ENCODE results near the gene COL1A1. TPM values are rescaled to one million over a fixed set of nuclear protein-coding genes. Genes with fewer than 3 reads are reported as not detected.

The COL1A1 gene
- total and polyA plus RNA-seq, 2 experiments from 2014 or later: 6,472 to 15,283 TPM

GRCh38 chr17:50168319-50168718 lies 33.1 kb downstream of the COL1A1 start:
- Histone ChIP-seq H4K20me1 (ENCODE audit: insufficient read depth) (no peaks in the 10 kb centered on the region), H2AFZ (no peak overlapping the region), H3F3A (ENCODE audit: insufficient read depth) (peaks cover 14% of the 10 kb centered on the region), H3K4me3 (no peak overlapping the region), H3K27me3 (replicated peaks; ENCODE audit: insufficient read depth) (no peaks in the 10 kb centered on the region), H3K9ac (no peak overlapping the region), H3K4me1 (ENCODE audit: insufficient read depth) (peaks cover 7% of the 10 kb centered on the region), H3K9me3 (ENCODE audit: low read depth) (no peaks in the 10 kb centered on the region), H3K27ac (no peak overlapping the region), H3K79me2 (ENCODE audit: insufficient read depth) (no peaks in the 10 kb centered on the region), H3K36me3 (ENCODE audit: low read depth) (no peaks in the 10 kb centered on the region), H3K9me2 (ENCODE audit: insufficient read depth) (no peaks in the 10 kb centered on the region), H3K4me2 (ENCODE audit: unreplicated experiment) (no peak overlapping the region)
- WGBS, 2 experiments (ENCODE audit: low coverage in 1 of 2, low lambda C conversion rate in 2 of 2, missing lambda C conversion rate in 2 of 2): 87 to 91% methylated on average over 13 of the region's 13 CpGs
- TF ChIP-seq EZH2phosphoT487 (IDR thresholded peaks at IDR 0.05; ENCODE audit: insufficient read depth, low read depth) (no peak), EZH2 (IDR thresholded peaks at IDR 0.05; ENCODE audit: insufficient read depth, poor library complexity, severe bottlenecking) (no peak)
- in situ Hi-C loops (cut with MboI): no loop called here
- DNase-seq: no peak

GRCh38 chr17:50167371-50167770 lies 34.1 kb downstream of the COL1A1 start:
- H3K4me1 ChIP-seq (ENCODE audit: insufficient read depth): no peaks in the 10 kb centered on the region
- no peak overlapping the region for H3K27ac ChIP-seq
- H3K9me3 ChIP-seq (ENCODE audit: low read depth): no peaks in the 10 kb centered on the region
- H3K4me2 ChIP-seq (ENCODE audit: unreplicated experiment): no peak overlapping the region
- in situ Hi-C loops (cut with MboI): no loop called here
- H3K36me3 ChIP-seq (ENCODE audit: low read depth): no peaks in the 10 kb centered on the region
- H3K27me3 ChIP-seq (replicated peaks; ENCODE audit: insufficient read depth): no peaks in the 10 kb centered on the region
- H3K9ac ChIP-seq: no peak overlapping the region
- 89 to 92% methylated on average over 13 to 17 of the region's 19 CpGs for WGBS, 2 experiments (ENCODE audit: low coverage in 1 of 2, low lambda C conversion rate in 2 of 2, missing lambda C conversion rate in 2 of 2)
- H3F3A ChIP-seq (ENCODE audit: insufficient read depth): peaks cover 6% of the 10 kb centered on the region; the same call in 1 of the 2 replicates
- no peak for DNase-seq
- H3K9me2 ChIP-seq (ENCODE audit: insufficient read depth): no peaks in the 10 kb centered on the region
- no peaks in the 10 kb centered on the region for H3K79me2 ChIP-seq (ENCODE audit: insufficient read depth)
- no peak overlapping the region for H2AFZ ChIP-seq
- H4K20me1 ChIP-seq (ENCODE audit: insufficient read depth): no peaks in the 10 kb centered on the region
- TF ChIP-seq EZH2phosphoT487 (IDR thresholded peaks at IDR 0.05; ENCODE audit: insufficient read depth, low read depth) (no peak), EZH2 (IDR thresholded peaks at IDR 0.05; ENCODE audit: insufficient read depth, poor library complexity, severe bottlenecking) (no peak)
- no peak overlapping the region for H3K4me3 ChIP-seq

- Histone ChIP-seq H3K4me2 (ENCODE audit: unreplicated experiment) (no peak overlapping the region), H3K27ac (no peak overlapping the region), H3K4me1 (ENCODE audit: insufficient read depth) (0 out of 2 replicates have a peak, but pooled peaks cover 2% of the 10 kb centered on the region), H3F3A (ENCODE audit: insufficient read depth) (peaks cover 6% of the 10 kb centered on the region; the same call in 1 of the 2 replicates), H3K9me3 (ENCODE audit: low read depth) (no peaks in the 10 kb centered on the region), H3K79me2 (ENCODE audit: insufficient read depth) (no peaks in the 10 kb centered on the region), H3K9me2 (ENCODE audit: insufficient read depth) (no peaks in the 10 kb centered on the region), H3K36me3 (ENCODE audit: low read depth) (no peaks in the 10 kb centered on the region), H3K27me3 (replicated peaks; ENCODE audit: insufficient read depth) (no peaks in the 10 kb centered on the region), H3K4me3 (no peak overlapping the region), H3K9ac (no peak overlapping the region), H2AFZ (no peak overlapping the region), H4K20me1 (ENCODE audit: insufficient read depth) (no peaks in the 10 kb centered on the region)
- 69 to 70% methylated on average over 3 to 7 of the region's 7 CpGs for WGBS, 2 experiments (ENCODE audit: low coverage in 1 of 2, low lambda C conversion rate in 2 of 2, missing lambda C conversion rate in 2 of 2)
- in situ Hi-C loops (cut with MboI): no loop called here
- no peak for TF ChIP-seq EZH2phosphoT487 (IDR thresholded peaks at IDR 0.05; ENCODE audit: insufficient read depth, low read depth)
- TF ChIP-seq EZH2 (IDR thresholded peaks at IDR 0.05; ENCODE audit: insufficient read depth, poor library complexity, severe bottlenecking): no peak
- DNase-seq: no peak
These were observed 34.8 kb downstream of the COL1A1 start for GRCh38 chr17:50166518-50167181.

DNA sequence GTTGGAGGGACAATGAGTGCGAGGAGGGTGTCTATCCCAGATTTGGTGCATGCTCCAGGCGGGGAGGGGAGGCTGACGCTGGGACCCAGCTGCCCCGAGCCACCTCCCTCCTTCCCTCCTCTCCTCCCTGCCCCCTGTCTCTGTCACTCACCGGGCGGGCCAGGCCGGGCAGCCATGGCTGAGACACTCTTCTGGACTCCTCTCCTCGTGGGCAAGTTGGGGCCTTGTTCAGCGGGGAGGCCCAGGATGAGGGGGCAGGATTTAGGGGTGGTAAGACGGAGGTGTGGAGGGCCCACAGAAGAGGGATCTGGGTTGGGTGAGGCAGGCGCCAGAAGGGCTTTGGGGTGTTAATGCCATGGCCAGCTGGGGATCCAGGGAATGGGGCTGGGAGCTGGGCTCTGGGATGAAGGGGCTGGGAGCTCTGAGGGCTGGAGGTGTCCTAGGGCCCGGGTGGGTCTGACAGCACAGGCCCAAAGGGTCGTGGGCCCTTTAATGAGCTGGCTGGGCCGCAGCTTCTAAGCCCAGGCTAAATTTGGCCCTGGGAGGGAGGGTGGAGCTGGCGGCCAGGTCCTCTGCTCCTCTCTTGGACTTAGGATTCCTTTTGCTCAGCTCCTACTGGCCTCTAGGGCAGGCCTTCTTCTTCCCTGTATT lies 35.4 kb downstream of the COL1A1 start, which contains the start of gene SGCA:
Gene SGCA, plus strand, starts transcription at position 139 of the 651 bp plus-strand sequence. Its CDS starts 36 bp downstream, at position 175.
- no peak within 1 kb of the TSS for H3K4me3 ChIP-seq
- TF ChIP-seq EZH2 (IDR thresholded peaks at IDR 0.05; ENCODE audit: insufficient read depth, poor library complexity, severe bottlenecking) (no peak), EZH2phosphoT487 (IDR thresholded peaks at IDR 0.05; ENCODE audit: insufficient read depth, low read depth) (no peak)
- H3F3A ChIP-seq (ENCODE audit: insufficient read depth): peaks cover 6% of the 10 kb centered on the region; the same call in 1 of the 2 replicates
- no peak within 1 kb of the TSS for H2AFZ ChIP-seq
- H3K36me3 ChIP-seq (ENCODE audit: low read depth): no peaks in the 10 kb centered on the region
- no peak within 1 kb of the TSS for H3K27ac ChIP-seq
- H3K27me3 ChIP-seq (replicated peaks; ENCODE audit: insufficient read depth): no peaks in the 10 kb centered on the region
- H4K20me1 ChIP-seq (ENCODE audit: insufficient read depth): no peaks in the 10 kb centered on the region
- H3K9me2 ChIP-seq (ENCODE audit: insufficient read depth): no peaks in the 10 kb centered on the region
- 0 out of 2 replicates have a peak, but pooled peaks cover 3% of the 10 kb centered on the region for H3K4me1 ChIP-seq (ENCODE audit: insufficient read depth)
- H3K79me2 ChIP-seq (ENCODE audit: insufficient read depth): no peaks in the 10 kb centered on the region
- H3K9me3 ChIP-seq (ENCODE audit: low read depth): no peaks in the 10 kb centered on the region
- in situ Hi-C loops (cut with MboI): no loop called here
- H3K4me2 ChIP-seq (ENCODE audit: unreplicated experiment): no peak within 1 kb of the TSS
- no peak within 1 kb of the TSS for H3K9ac ChIP-seq
- no peak for DNase-seq
- 39 to 45% methylated on average over 9 to 15 of the region's 15 CpGs for WGBS, 2 experiments (ENCODE audit: low coverage in 1 of 2, low lambda C conversion rate in 2 of 2, missing lambda C conversion rate in 2 of 2)
